HepG2 (cell line): ENCODE data around the gene SRGAP3. TPM values are rescaled to one million over a fixed set of nuclear protein-coding genes. Genes with fewer than 3 reads are reported as not detected.

ENCODE experiments used
- FOXA3 ChIP-seq: IDR thresholded peaks from 2 replicates; pipeline ENCODE4 v1.6.1; 2016; ENCODE audit warnings: missing genetic modification reagents, missing compliant biosample characterization
- FOXO1 ChIP-seq: sonication (generic); formaldehyde crosslinking; IDR thresholded peaks from 2 replicates; pipeline ENCODE4 v1.4.0; 2020; ENCODE audit warnings: missing genetic modification reagents
- HCFC1 ChIP-seq: fragments of 150-350 bp; IDR thresholded peaks from 2 replicates; pipeline ENCODE4 v1.6.1; 2014; ENCODE audit warnings: low read depth, low read length
- IRF1 ChIP-seq: sonication (generic); formaldehyde crosslinking; IDR thresholded peaks from 2 replicates; pipeline ENCODE4 v1.4.0; 2020; ENCODE audit warnings: low read depth, mild to moderate bottlenecking, missing genetic modification reagents
- MZF1 ChIP-seq: sonication (generic); formaldehyde crosslinking; IDR thresholded peaks from 2 replicates; pipeline ENCODE4 v1.8.1; 2023; ENCODE audit warnings: mild to moderate bottlenecking, missing genetic modification reagents, borderline replicate concordance
- POLR2AphosphoS2 ChIP-seq: IDR thresholded peaks from 2 replicates; pipeline ENCODE4 v1.6.1; 2011; ENCODE audit warnings: low read depth, low read length, improper control_type of control experiment
- RAD51 ChIP-seq: fragments of 450-650 bp; IDR thresholded peaks from 2 replicates; pipeline ENCODE4 v1.6.1; 2016; ENCODE audit warnings: borderline replicate concordance
- RXRA ChIP-seq: sonication (generic); formaldehyde crosslinking; IDR thresholded peaks from 2 replicates; pipeline ENCODE4 v1.5.1; 2020; ENCODE audit warnings: missing genetic modification reagents
- ZBTB40 ChIP-seq, 2 experiments: fragments of 450-650 bp in 1 of 2; sonication (generic) in 1 of 2; formaldehyde crosslinking in 1 of 2; IDR thresholded peaks; 2 replicates each; pipeline versions ENCODE4 v1.6.1 to v1.8.0; 2016 to 2022; ENCODE audit warnings: antibody characterized with exemption in 1 of 2, mild to moderate bottlenecking in 1 of 2, missing genetic modification reagents in 1 of 2
- ZFP1 ChIP-seq: IDR thresholded peaks from 2 replicates; pipeline ENCODE4 v1.6.1; 2016
- ZNF264 ChIP-seq: sonication (generic); formaldehyde crosslinking; IDR thresholded peaks from 2 replicates; pipeline ENCODE4 v1.4.0; 2020; ENCODE audit warnings: missing genetic modification reagents
- ZNF3 ChIP-seq: IDR thresholded peaks from 2 replicates; pipeline ENCODE4 v1.7.0; 2017; ENCODE audit warnings: inconsistent platforms
- ZNF331 ChIP-seq: sonication (generic); formaldehyde crosslinking; IDR thresholded peaks from 2 replicates; pipeline ENCODE4 v1.4.0; 2020; ENCODE audit warnings: missing genetic modification reagents
- ZNF878 ChIP-seq: sonication (generic); formaldehyde crosslinking; IDR thresholded peaks from 2 replicates; pipeline ENCODE4 v1.8.1; 2023; ENCODE audit warnings: mild to moderate bottlenecking, missing genetic modification reagents, moderate library complexity
- polyA plus RNA-seq, 8 experiments: library from polyadenylated mRNA; depleted of rRNA in 3 of 8; stranded (reverse) in 7 of 8; unstranded in 1 of 8; fragments of >200 nt; fragmentation: Illumina TruSeq in 4 of 8; extraction: Trizol in 4 of 8; gene quantifications; 2 replicates each; pipeline versions ENCODE4 v1.2.1 to v1.2.3, GENCODE V29; 2011 to 2016; ENCODE audit warnings: low read depth in 4 of 8, missing spikeins in 1 of 8, mixed read lengths in 1 of 8; ENCODE audit not compliant: insufficient read depth in 1 of 8
- total RNA-seq, 5 experiments: library from RNA; depleted of rRNA; stranded (reverse); fragments of >200 nt; fragmentation: Illumina TruSeq; extraction: Trizol; gene quantifications; 2 replicates each; pipeline ENCODE4 v1.2.3, GENCODE V29; 2016; ENCODE audit warnings: low read depth in 1 of 5
- TF ChIP-seq, protein P1 (sequence below): sonication (generic); formaldehyde crosslinking; IDR thresholded peaks from 2 replicates; pipeline ENCODE4 v1.5.1; 2020; ENCODE audit warnings: missing genetic modification reagents, mild to moderate bottlenecking, borderline replicate concordance
- TF ChIP-seq, protein P2 (sequence below): sonication (generic); formaldehyde crosslinking; IDR thresholded peaks from 2 replicates; pipeline ENCODE4 v1.5.0; 2020; ENCODE audit warnings: missing genetic modification reagents

SRGAP3 gene
- total and polyA plus RNA-seq, 2 of the 13 experiments (the other 11 are each of a cell fraction or from before 2014, with no cell fraction given) = 1.2 to 1.4 TPM

DNA sequence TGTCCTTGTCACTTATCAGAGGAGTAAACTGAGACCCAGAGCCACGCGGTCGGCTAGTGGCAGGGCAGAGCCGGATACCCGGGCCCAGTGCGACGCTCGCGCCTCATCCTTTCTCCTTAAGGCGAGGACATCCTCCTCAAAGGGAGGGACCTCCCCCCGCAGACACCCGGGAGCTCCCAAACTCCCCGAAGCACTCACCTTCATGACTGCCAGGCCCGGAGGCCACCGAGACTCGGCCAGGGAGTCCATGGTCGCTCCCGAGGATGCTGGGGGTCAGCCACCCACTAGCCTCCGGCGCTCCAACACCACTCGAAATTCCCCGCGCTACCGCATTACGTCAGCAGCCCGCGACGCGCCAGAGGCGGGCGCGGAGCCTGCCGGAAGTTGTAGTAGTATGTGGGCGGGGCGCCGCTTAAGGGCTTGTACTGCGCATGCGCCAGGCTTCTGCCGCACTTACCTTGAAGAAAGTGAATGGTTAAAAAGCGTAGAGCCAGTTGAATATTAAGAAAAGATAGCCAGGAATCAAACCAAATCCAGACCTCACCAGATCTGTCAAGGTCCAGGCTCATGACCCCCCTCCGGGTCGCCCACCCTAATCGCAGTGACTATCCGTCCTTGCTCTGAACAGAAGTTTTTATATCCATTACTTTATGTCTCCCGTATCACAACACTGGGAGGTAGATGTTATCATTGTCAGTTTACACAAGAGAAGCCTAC is 286.2 kb downstream of the SRGAP3 start, which contains the start of gene RAD18 (continued):
- TF ChIP-seq ZBTB40 (IDR thresholded peaks at IDR 0.05) (no peak), ZBTB40 (CRISPR knock-in tag; IDR thresholded peaks at IDR 0.05) (peak; percentile 74; the same call in 1 of the 2 replicates), ZNF331 (CRISPR knock-in tag) (no peak), ZNF264 (CRISPR knock-in tag) (no peak; the same call in 1 of the 2 replicates), IRF1 (CRISPR knock-in tag) (no peak), POLR2AphosphoS2 (no peak), RXRA (peak; percentile 74), FOXA3 (CRISPR knock-in tag) (0 out of 2 replicates have a peak, but pooled peaks have one; percentile 22), ZFP1 (CRISPR knock-in tag) (no peak), HCFC1 (peak; percentile 86), MZF1 (CRISPR knock-in tag) (peak; percentile 30; the same call in 1 of the 2 replicates), RAD51 (no peak), ZNF3 (no peak), FOXO1 (CRISPR knock-in tag) (no peak), ZNF878 (CRISPR knock-in tag) (peak; percentile 75)
- TF ChIP-seq, protein P1, sequence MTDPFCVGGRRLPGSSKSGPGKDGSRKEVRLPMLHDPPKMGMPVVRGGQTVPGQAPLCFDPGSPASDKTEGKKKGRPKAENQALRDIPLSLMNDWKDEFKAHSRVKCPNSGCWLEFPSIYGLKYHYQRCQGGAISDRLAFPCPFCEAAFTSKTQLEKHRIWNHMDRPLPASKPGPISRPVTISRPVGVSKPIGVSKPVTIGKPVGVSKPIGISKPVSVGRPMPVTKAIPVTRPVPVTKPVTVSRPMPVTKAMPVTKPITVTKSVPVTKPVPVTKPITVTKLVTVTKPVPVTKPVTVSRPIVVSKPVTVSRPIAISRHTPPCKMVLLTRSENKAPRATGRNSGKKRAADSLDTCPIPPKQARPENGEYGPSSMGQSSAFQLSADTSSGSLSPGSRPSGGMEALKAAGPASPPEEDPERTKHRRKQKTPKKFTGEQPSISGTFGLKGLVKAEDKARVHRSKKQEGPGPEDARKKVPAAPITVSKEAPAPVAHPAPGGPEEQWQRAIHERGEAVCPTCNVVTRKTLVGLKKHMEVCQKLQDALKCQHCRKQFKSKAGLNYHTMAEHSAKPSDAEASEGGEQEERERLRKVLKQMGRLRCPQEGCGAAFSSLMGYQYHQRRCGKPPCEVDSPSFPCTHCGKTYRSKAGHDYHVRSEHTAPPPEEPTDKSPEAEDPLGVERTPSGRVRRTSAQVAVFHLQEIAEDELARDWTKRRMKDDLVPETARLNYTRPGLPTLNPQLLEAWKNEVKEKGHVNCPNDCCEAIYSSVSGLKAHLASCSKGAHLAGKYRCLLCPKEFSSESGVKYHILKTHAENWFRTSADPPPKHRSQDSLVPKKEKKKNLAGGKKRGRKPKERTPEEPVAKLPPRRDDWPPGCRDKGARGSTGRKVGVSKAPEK = no peak
- TF ChIP-seq, protein P2, sequence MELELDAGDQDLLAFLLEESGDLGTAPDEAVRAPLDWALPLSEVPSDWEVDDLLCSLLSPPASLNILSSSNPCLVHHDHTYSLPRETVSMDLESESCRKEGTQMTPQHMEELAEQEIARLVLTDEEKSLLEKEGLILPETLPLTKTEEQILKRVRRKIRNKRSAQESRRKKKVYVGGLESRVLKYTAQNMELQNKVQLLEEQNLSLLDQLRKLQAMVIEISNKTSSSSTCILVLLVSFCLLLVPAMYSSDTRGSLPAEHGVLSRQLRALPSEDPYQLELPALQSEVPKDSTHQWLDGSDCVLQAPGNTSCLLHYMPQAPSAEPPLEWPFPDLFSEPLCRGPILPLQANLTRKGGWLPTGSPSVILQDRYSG = no peak
